Naive thymus-derived CD4-positive, alpha-beta T cell (primary cell): ENCODE data around the gene RPS6KA1. TPM values are rescaled to one million over a fixed set of nuclear protein-coding genes. Genes with fewer than 3 reads are reported as not detected.
A peak's percentile ranks its signal among the peaks of the same experiment; 100 is the strongest.
"Not testable (repeated sequence)": the region's sequence is repeated elsewhere in the genome, so short reads cannot be mapped to it uniquely, and the experiment has no call there.

Experiments
- ATAC-seq: fragments of 150-1000 bp; cut with Tn5 transposase; 2 replicates; pipeline ENCODE4 v1.10.0; 2021; ENCODE audit warnings: mild to moderate bottlenecking, moderate library complexity
- CTCF ChIA-PET: fragments of 350-600 bp; sonication (Branson Sonifier 250); formaldehyde crosslinking; loops from one replicate; lab custom pipeline; 2021; ENCODE audit warnings: antibody characterized with exemption; lab: Charles Lee
- POLR2A ChIA-PET: fragments of 350-600 bp; sonication (Branson Sonifier 250); formaldehyde crosslinking; loops from one replicate; lab custom pipeline; 2021; ENCODE audit warnings: antibody characterized with exemption, inconsistent platforms; lab: Charles Lee
- DNase-seq, 9 donors: peaks; one replicate each; pipeline versions ENCODE4 v3.0.0 to v3.0.0-alpha.2; 2020 to 2022; ENCODE audit warnings: mixed read lengths in 1 of 9
- H3K27ac ChIP-seq: one replicate; pipeline ENCODE4 v1.7.0; 2013; ENCODE audit warnings: mild to moderate bottlenecking, low read depth, low read length, moderate library complexity
- H3K27me3 ChIP-seq, 2 donors: one replicate each; pipeline ENCODE4 v1.7.0; 2013; ENCODE audit warnings: low read length in 2 of 2, mild to moderate bottlenecking in 2 of 2, moderate library complexity in 2 of 2; ENCODE audit not compliant: control insufficient read depth in 2 of 2, insufficient read depth in 2 of 2
- H3K36me3 ChIP-seq, 3 experiments: 1 replicate in 2 of 3; 2 replicates in 1 of 3; pipeline ENCODE4 v1.7.0; 2013; ENCODE audit warnings: low read length in 3 of 3, mild to moderate bottlenecking in 3 of 3, moderate library complexity in 1 of 3; ENCODE audit not compliant: insufficient read depth in 3 of 3, control insufficient read depth in 2 of 3
- H3K4me1 ChIP-seq, 2 donors: one replicate each; pipeline ENCODE4 v1.7.0; 2013; ENCODE audit warnings: low read length in 2 of 2, mild to moderate bottlenecking in 2 of 2, moderate library complexity in 1 of 2; ENCODE audit not compliant: control insufficient read depth in 2 of 2, insufficient read depth in 2 of 2
- H3K4me3 ChIP-seq: 2 replicates; pipeline ENCODE4 v1.7.0; 2013; ENCODE audit warnings: mild to moderate bottlenecking, low read length
- H3K9me3 ChIP-seq, 3 experiments: 1 replicate in 2 of 3; 2 replicates in 1 of 3; pipeline ENCODE4 v1.7.0; 2013; ENCODE audit warnings: low read length in 3 of 3; ENCODE audit not compliant: control insufficient read depth in 2 of 3
- H3K27ac Mint-ChIP-seq, 9 donors: one replicate each; pipeline ENCODE4 v1.8.0; 2020 to 2022; ENCODE audit warnings: mixed read lengths in 9 of 9, mild to moderate bottlenecking in 8 of 9, moderate library complexity in 5 of 9, inconsistent platforms in 2 of 9
- H3K27me3 Mint-ChIP-seq, 5 donors: one replicate each; pipeline ENCODE4 v1.8.0; 2021 to 2022; ENCODE audit warnings: mixed read lengths in 5 of 5, mild to moderate bottlenecking in 1 of 5
- H3K36me3 Mint-ChIP-seq, 5 donors: one replicate each; pipeline ENCODE4 v1.8.0; 2020 to 2022; ENCODE audit warnings: mixed read lengths in 5 of 5, mild to moderate bottlenecking in 3 of 5, inconsistent platforms in 1 of 5
- H3K4me1 Mint-ChIP-seq, 7 donors: one replicate each; pipeline ENCODE4 v1.8.0; 2020 to 2022; ENCODE audit warnings: mixed read lengths in 7 of 7, mild to moderate bottlenecking in 3 of 7, inconsistent platforms in 1 of 7
- H3K4me3 Mint-ChIP-seq, 10 donors: one replicate each; pipeline ENCODE4 v1.8.0; 2020 to 2022; ENCODE audit warnings: mild to moderate bottlenecking in 10 of 10, mixed read lengths in 10 of 10, moderate library complexity in 6 of 10, inconsistent platforms in 2 of 10
- H3K9me3 Mint-ChIP-seq, 11 donors: one replicate each; pipeline ENCODE4 v1.8.0; 2020 to 2022; ENCODE audit warnings: mixed read lengths in 11 of 11, mild to moderate bottlenecking in 4 of 11, inconsistent platforms in 1 of 11, moderate library complexity in 1 of 11
- intact Hi-C, 2 donors: fragments of 100-400 bp; cut with micrococcal nuclease; formaldehyde crosslinking; loops; one replicate each; pipeline ENCODE4 v1.15.1; 2023
- microRNA-seq: library from miRNA; unstranded; fragments of <30 nt; microRNA quantifications from one replicate; pipeline ENCODE4 v1.2.0, GENCODE V29; 2022; ENCODE audit warnings: borderline microRNAs expressed
- polyA plus RNA-seq, 2 donors: library from polyadenylated mRNA; unstranded; fragments of 300-500 nt; fragmentation: Illumina TruSeq; gene quantifications; one replicate each; pipeline ENCODE4 v1.2.3, GENCODE V29; 2021
- total RNA-seq, 6 experiments: library from RNA in 5 of 6; stranded (reverse) in 5 of 6; gene quantifications; 1 replicate in 5 of 6; 2 replicates in 1 of 6; pipeline ENCODE4 v1.2.3 and lab custom pipeline; 2021 to 2026

RPS6KA1 gene
- total and polyA plus RNA-seq, 7 experiments from 2014 or later: 53.8 to 205 (median 109) TPM

GRCh38 chr1:26612627-26613026 lies 83.1 kb downstream of the RPS6KA1 start:
- H3K27ac Mint-ChIP-seq, H3K4me1 ChIP-seq, H3K27me3 ChIP-seq, H3K4me3 Mint-ChIP-seq, H3K27ac ChIP-seq, H3K4me1 Mint-ChIP-seq, H3K9me3 Mint-ChIP-seq, H3K4me3 ChIP-seq, intact Hi-C loops, DNase-seq, H3K9me3 ChIP-seq, H3K36me3 Mint-ChIP-seq, ATAC-seq, H3K36me3 ChIP-seq: not testable (repeated sequence)
- ChIA-PET POLR2A (interaction anchor here (0.6 to 1.0 kb wide), 2 partner anchors 80 to 188 kb away, joined by 3 read pairs; no protein-coding TSS in a partner anchor), CTCF (interaction anchor here (1.1 kb wide), 1 partner anchor 176 kb away, joined by 5 read pairs; no protein-coding TSS in a partner anchor)
- H3K27me3 Mint-ChIP-seq: peaks cover 0 to 16% (median 0%) of the 10 kb centered on the region in 5 donors

GRCh38 chr1:26614655-26615411 lies 85.3 kb downstream of the RPS6KA1 start:
- intact Hi-C loops: no loop called here
- no peak for DNase-seq
- Mint-ChIP-seq H3K9me3 (peaks cover 0 to 1% (median 0%) of the 10 kb centered on the region in 11 donors), H3K4me3 (no peak overlapping the region), H3K4me1 (peaks cover 6 to 24% (median 16%) of the 10 kb centered on the region in 7 donors), H3K27me3 (peaks cover 0 to 16% (median 0%) of the 10 kb centered on the region in 5 donors), H3K36me3 (no peaks in the 10 kb centered on the region), H3K27ac (no peak overlapping the region)
- no peaks in the 10 kb centered on the region for H3K9me3 ChIP-seq
- H3K4me3 ChIP-seq: no peak overlapping the region
- no peaks in the 10 kb centered on the region for H3K27me3 ChIP-seq
- ChIA-PET POLR2A (interaction anchor here (0.5 to 0.8 kb wide), 2 partner anchors 129 to 177 kb away, joined by 3 read pairs; no protein-coding TSS in a partner anchor), CTCF (interaction anchor here (0.5 to 2.1 kb wide), 6 partner anchors 12 to 125 kb away, joined by 3 to 6 read pairs (median 4); no protein-coding TSS in a partner anchor)
- H3K36me3 ChIP-seq: no peaks in the 10 kb centered on the region
- H3K4me1 ChIP-seq: peaks cover 6 to 7% of the 10 kb centered on the region in 2 donors
- no peak overlapping the region for H3K27ac ChIP-seq
- ATAC-seq: no peak

- ATAC-seq (no peak), DNase-seq (no peak)
- peak overlapping the region in 3 of 9 donors; percentile 19 to 63 (median 28) for H3K27ac Mint-ChIP-seq
- CTCF ChIA-PET: interaction anchor here (1.2 to 1.3 kb wide), 2 partner anchors 15 to 76 kb away, joined by 4 to 5 read pairs; no protein-coding TSS in a partner anchor
- Histone ChIP-seq H3K4me1 (peaks cover 6 to 7% of the 10 kb centered on the region in 2 donors), H3K4me3 (no peak overlapping the region), H3K27ac (no peak overlapping the region), H3K9me3 (no peaks in the 10 kb centered on the region), H3K36me3 (no peaks in the 10 kb centered on the region), H3K27me3 (no peaks in the 10 kb centered on the region)
- POLR2A ChIA-PET: interaction anchor here (1.0 to 1.4 kb wide), 3 partner anchors 9 to 14 kb away, joined by 3 to 4 read pairs (median 3); no protein-coding TSS in a partner anchor
- H3K9me3 Mint-ChIP-seq: peaks cover 0 to 9% (median 0%) of the 10 kb centered on the region in 11 donors
- H3K27me3 Mint-ChIP-seq: peaks cover 0 to 4% (median 0%) of the 10 kb centered on the region in 5 donors
- H3K36me3 Mint-ChIP-seq: no peaks in the 10 kb centered on the region
- no peak overlapping the region for H3K4me3 Mint-ChIP-seq
- intact Hi-C loops: no loop called here
- peaks cover 8 to 34% (median 24%) of the 10 kb centered on the region in 7 donors for H3K4me1 Mint-ChIP-seq
These were observed 87.3 kb downstream of the RPS6KA1 start for GRCh38 chr1:26616881-26617280.

GRCh38 chr1:26618561-26618960 lies 89.0 kb downstream of the RPS6KA1 start:
- Histone ChIP-seq H3K4me3 (no peak overlapping the region), H3K27me3 (no peaks in the 10 kb centered on the region), H3K4me1 (peaks cover 6 to 7% of the 10 kb centered on the region in 2 donors), H3K36me3 (no peaks in the 10 kb centered on the region), H3K9me3 (no peaks in the 10 kb centered on the region), H3K27ac (no peak overlapping the region)
- Mint-ChIP-seq H3K27ac (peak overlapping the region in 7 of 9 donors; percentile 21 to 98 (median 95)), H3K36me3 (no peaks in the 10 kb centered on the region), H3K4me1 (peaks cover 8 to 36% (median 27%) of the 10 kb centered on the region in 7 donors), H3K9me3 (peaks cover 0 to 9% (median 0%) of the 10 kb centered on the region in 11 donors), H3K27me3 (peaks cover 0 to 4% (median 0%) of the 10 kb centered on the region in 5 donors), H3K4me3 (peak overlapping the region in 5 of 10 donors; percentile 32 to 100 (median 91))
- intact Hi-C loops: no loop called here
- no peak for DNase-seq
- ATAC-seq: no peak
- POLR2A ChIA-PET: interaction anchor here (0.6 to 1.3 kb wide), 10 partner anchors 44 to 752 kb away, joined by 3 to 6 read pairs (median 4); no protein-coding TSS in a partner anchor
- CTCF ChIA-PET: interaction anchor here (0.6 to 0.9 kb wide), 3 partner anchors 15 to 189 kb away, joined by 4 read pairs; no protein-coding TSS in a partner anchor

Small RNAs within 50 kb of the gene (microRNA-seq; reads per million reads assigned to microRNA genes)
- 8.8 reads per million, percentile 17 among the genes with 10 or more reads in this experiment for gene MIR1976

Other genes starting within 250 kb of the RPS6KA1 start
- gene SH3BGRL3, start 249.7 kb upstream of the RPS6KA1 start, total RNA-seq: 100 to 1,000 TPM; 156 to 636 (median 224) TPM
- 100 to 1,000 TPM; 569 to 630 TPM for gene SH3BGRL3, start 249.7 kb upstream of the RPS6KA1 start, polyA plus RNA-seq
- 100 to 1,000 TPM in 3 of 5 experiments, 10 to 100 TPM in 2; 35.7 to 131 (median 124) TPM for gene UBXN11, start 223.1 kb upstream of the RPS6KA1 start, total RNA-seq
- gene UBXN11, start 223.1 kb upstream of the RPS6KA1 start, polyA plus RNA-seq: 10 to 100 TPM; 10.5 to 13.6 TPM
- 1,000 to 10,000 TPM in 3 of 5 experiments, 100 to 1,000 TPM in 2; 719 to 1,390 (median 1,130) TPM for gene CD52, start 211.8 kb upstream of the RPS6KA1 start, total RNA-seq
- gene CD52, start 211.8 kb upstream of the RPS6KA1 start, polyA plus RNA-seq: 1,000 to 10,000 TPM; 7,628 to 8,133 TPM
- 1 to 10 TPM in 3 of 5 experiments, under 1 TPM in 1, not detected in 1; 0.59 to 1.5 (median 1.2) TPM for gene CRYBG2, start 175.6 kb upstream of the RPS6KA1 start, total RNA-seq
- gene CRYBG2, start 175.6 kb upstream of the RPS6KA1 start, polyA plus RNA-seq: 1 to 10 TPM in 1 of 2 donors, not detected in 1; 1.1 TPM
- gene ZNF683, start 157.0 kb upstream of the RPS6KA1 start, total RNA-seq: 1 to 10 TPM in 1 of 5 experiments, under 1 TPM in 2, not detected in 2; 0.22 to 6.3 (median 0.51) TPM
- not detected for gene ZNF683, start 157.0 kb upstream of the RPS6KA1 start, polyA plus RNA-seq
- gene LIN28A, start 118.9 kb upstream of the RPS6KA1 start, total RNA-seq: not detected
- gene LIN28A, start 118.9 kb upstream of the RPS6KA1 start, polyA plus RNA-seq: not detected
- 10 to 100 TPM; 28.1 to 58.9 (median 37.7) TPM for gene DHDDS, start 97.4 kb upstream of the RPS6KA1 start, total RNA-seq
- gene DHDDS, start 97.4 kb upstream of the RPS6KA1 start, polyA plus RNA-seq: 10 to 100 TPM; 20.7 to 23.8 TPM
- gene HMGN2, start 57.3 kb upstream of the RPS6KA1 start, total RNA-seq: 100 to 1,000 TPM; 304 to 783 (median 360) TPM
- gene HMGN2, start 57.3 kb upstream of the RPS6KA1 start, polyA plus RNA-seq: 100 to 1,000 TPM; 784 to 901 TPM
- 100 to 1,000 TPM; 118 to 148 (median 131) TPM for gene ARID1A, start 166.3 kb downstream of the RPS6KA1 start, total RNA-seq
- 10 to 100 TPM; 22.3 to 26.6 TPM for gene ARID1A, start 166.3 kb downstream of the RPS6KA1 start, polyA plus RNA-seq